Adrenal gland (tissue), 12 donors: ENCODE measurements around the gene POLR1A. TPM values are rescaled to one million over a fixed set of nuclear protein-coding genes. Genes with fewer than 3 reads are reported as not detected.
A peak's percentile ranks its signal among the peaks of the same experiment; 100 is the strongest.

Experiments
- DNase-seq, 7 donors: peaks; one replicate each; pipeline ENCODE4 v3.0.0-alpha.2; 2019 to 2020
- H3K27ac ChIP-seq, 5 donors: fragments of 200-600 bp; sonication (generic) in 4 of 5; 1 replicate in 3 of 5; 2 replicates in 2 of 5; pipeline versions ENCODE4 v1.5.1 to v1.8.0; 2016 to 2020; ENCODE audit warnings: mild to moderate bottlenecking in 1 of 5
- H3K27me3 ChIP-seq: fragments of 200-600 bp; 2 replicates; pipeline ENCODE4 v1.8.0; 2021
- H3K36me3 ChIP-seq, 2 donors: fragments of 200-600 bp; replicated peaks in 1 of 2; 1 replicate in 1 of 2; 2 replicates in 1 of 2; pipeline versions ENCODE4 v1.5.1 to v1.8.0; 2018 to 2022
- H3K4me1 ChIP-seq, 2 donors: fragments of 200-600 bp; replicated peaks in 1 of 2; 1 replicate in 1 of 2; 2 replicates in 1 of 2; pipeline versions ENCODE4 v1.5.1 to v1.8.0; 2018 to 2021
- H3K4me3 ChIP-seq, 4 donors: fragments of 200-600 bp; sonication (generic) in 3 of 4; one replicate each; pipeline ENCODE4 v1.5.1; 2016 to 2018
- H3K9me3 ChIP-seq, 3 donors: fragments of 200-600 bp; sonication (generic) in 1 of 3; replicated peaks in 1 of 3; 1 replicate in 2 of 3; 2 replicates in 1 of 3; pipeline versions ENCODE4 v1.5.1 to v1.8.0; 2016 to 2021
- CTCF ChIP-seq, 6 experiments: fragments of 450-650 bp in 4 of 6; fragments of 200-600 bp in 2 of 6; sonication (generic) in 1 of 6; IDR thresholded peaks; 1 replicate in 5 of 6; 2 replicates in 1 of 6; pipeline versions ENCODE4 v1.5.1 to v1.8.0; 2016 to 2021; ENCODE audit warnings: antibody characterized with exemption in 6 of 6, mild to moderate bottlenecking in 2 of 6, moderate library complexity in 1 of 6
- POLR2A ChIP-seq, 2 donors: fragments of 450-650 bp; IDR thresholded peaks; one replicate each; pipeline ENCODE4 v1.6.1; 2017; ENCODE audit warnings: antibody characterized with exemption in 2 of 2, mild to moderate bottlenecking in 2 of 2, moderate library complexity in 1 of 2
- WGBS, 4 donors: extraction: QIAGEN DNeasy Blood & Tissue Kit in 2 of 4; methylation state at CpG; one replicate each; pipeline versions ENCODE4 v1.1.5 to v1.1.7; 2013 to 2017; 5-methylcytosine and 5-hydroxymethylcytosine counted together
- intact Hi-C, 2 donors: fragments of 100-400 bp; cut with DNase I; formaldehyde crosslinking; loops; one replicate each; pipeline versions ENCODE4 v1.14.1 to v1.15.0; 2022 to 2023
- polyA plus RNA-seq, 3 donors: library from polyadenylated mRNA; stranded (reverse); fragments of 200-250 nt in 2 of 3; fragments of 350-450 nt in 1 of 3; fragmentation: Illumina TruSeq in 1 of 3; extraction: RNeasy Lipid Tissue Mini Kit (QIAGEN cat#74804) in 1 of 3; gene quantifications; one replicate each; pipeline ENCODE4 v1.2.3, GENCODE V29; 2013 to 2014
- total RNA-seq, 9 donors: library from RNA; depleted of rRNA in 4 of 9; stranded (reverse); fragments of >200 nt in 4 of 9; fragments of 120-200 nt in 1 of 9; fragmentation: NEBNext Ultra II Directional in 1 of 9; extraction: Animal tissue kit (Norgen Biotek cat#: 25700) in 1 of 9; gene quantifications; one replicate each; pipeline versions ENCODE4 v1.1.0 to v1.2.4, GENCODE V29; 2013 to 2023
- donor health status: healthy with polysubstance abuse.
- donor health status: Bipolar disorder and iron deficiency.
- donor health status: DM: yes; HTN: yes; CAD: no.
- donor health status: DM: no; HTN: no; CAD: no.
- donor health status: DM: no; HTN: no; CAD: no.
- donor health status: DM: yes; HTN: yes; CAD: no.

The POLR1A gene
- total and polyA plus RNA-seq, 12 donors = 4.6 to 50.1 (median 26.2) TPM

GRCh38 chr2:86052265-86052664, 53.4 kb downstream of the POLR1A start:
- TF ChIP-seq CTCF (IDR thresholded peaks at IDR 0.05) (no peak), POLR2A (IDR thresholded peaks at IDR 0.05) (no peak)
- no peak overlapping the region for H3K4me3 ChIP-seq
- H3K36me3 ChIP-seq = peaks cover 0 to 38% of the 10 kb centered on the region in 2 donors
- peak in 2 of 7 donors; percentile 8 to 10 for DNase-seq
- WGBS, 4 donors = 92 to 96% (median 95%) methylated on average over 6 of the region's 6 CpGs
- H3K27ac ChIP-seq = no peak overlapping the region
- H3K27me3 ChIP-seq = no peaks in the 10 kb centered on the region
- H3K9me3 ChIP-seq = no peaks in the 10 kb centered on the region
- intact Hi-C loops = no loop called here
- peaks cover 9 to 12% of the 10 kb centered on the region in 2 donors for H3K4me1 ChIP-seq

GRCh38 chr2:86050301-86050700, 55.4 kb downstream of the POLR1A start:
- Histone ChIP-seq H3K27ac (no peak overlapping the region), H3K4me1 (peaks cover 9 to 20% of the 10 kb centered on the region in 2 donors), H3K27me3 (no peaks in the 10 kb centered on the region), H3K36me3 (peaks cover 0 to 51% of the 10 kb centered on the region in 2 donors), H3K4me3 (no peak overlapping the region), H3K9me3 (no peaks in the 10 kb centered on the region)
- WGBS, 4 donors = 90 to 97% (median 93%) methylated on average over 5 of the region's 5 CpGs
- no peak for TF ChIP-seq POLR2A (IDR thresholded peaks at IDR 0.05)
- no peak for TF ChIP-seq CTCF (IDR thresholded peaks at IDR 0.05)
- peak in 4 of 7 donors; percentile 10 to 38 (median 13) for DNase-seq
- intact Hi-C loops = no loop called here

- peak overlapping the region in 4 of 5 donors; percentile 5 to 79 (median 78) for H3K27ac ChIP-seq
- no peaks in the 10 kb centered on the region for H3K27me3 ChIP-seq
- intact Hi-C loops = no loop called here
- no peak overlapping the region for H3K4me3 ChIP-seq
- H3K4me1 ChIP-seq = peaks cover 16 to 20% of the 10 kb centered on the region in 2 donors
- TF ChIP-seq CTCF (IDR thresholded peaks at IDR 0.05) (no peak), POLR2A (IDR thresholded peaks at IDR 0.05) (no peak)
- 93 to 100% (median 97%) methylated on average over 1 of the region's 1 CpG for WGBS, 4 donors
- peak in 3 of 7 donors; percentile 12 to 45 (median 15) for DNase-seq
- H3K9me3 ChIP-seq = no peaks in the 10 kb centered on the region
- H3K36me3 ChIP-seq = peaks cover 0 to 59% of the 10 kb centered on the region in 2 donors
These were observed 56.2 kb downstream of the POLR1A start for GRCh38 chr2:86049529-86049928.

- WGBS, 4 donors = 43 to 62% (median 47%) methylated on average over 11 of the region's 11 CpGs
- Histone ChIP-seq H3K27me3 (no peaks in the 10 kb centered on the region), H3K4me3 (no peak overlapping the region), H3K4me1 (peaks cover 16 to 20% of the 10 kb centered on the region in 2 donors), H3K36me3 (peaks cover 0 to 63% of the 10 kb centered on the region in 2 donors), H3K9me3 (no peaks in the 10 kb centered on the region), H3K27ac (peak overlapping the region in 4 of 5 donors; percentile 5 to 79 (median 78))
- TF ChIP-seq POLR2A (IDR thresholded peaks at IDR 0.05) (peak in 1 of 2 donors; percentile 59), CTCF (IDR thresholded peaks at IDR 0.05) (no peak)
- intact Hi-C loops = no loop called here
- peak; percentile 81 to 96 (median 89) for DNase-seq
These were observed 56.8 kb downstream of the POLR1A start for GRCh38 chr2:86048888-86049287.
